K562 (cell line): Measurements from ENCODE around the gene NOSIP. TPM values are rescaled to one million over a fixed set of nuclear protein-coding genes. Genes with fewer than 3 reads are reported as not detected.

Source experiments
- ATAC-seq: fragments of 200-7000 bp; cut with Tn5 transposase; 3 replicates; pipeline ENCODE4 v1.9.1; 2020; ENCODE audit warnings: moderate library complexity
- BruUV-seq: library from RNA; stranded (reverse); fragments of 400-500 nt; replicated peaks from 2 replicates; lab custom pipeline; 2021; lab: Mats Ljungman, UMichigan
- CTCF ChIA-PET: fragments of 300-600 bp; formaldehyde crosslinking; extraction: SDS; loops from one replicate; lab custom pipeline; 2021; ENCODE audit warnings: low intra/inter-chr PET ratio; lab: Yijun Ruan, JAX
- POLR2A ChIA-PET: fragments of 300-600, 350-650 bp; sonication (Branson Sonifier 250); formaldehyde crosslinking; extraction: SDS; loops from one replicate; lab custom pipeline; 2021; ENCODE audit warnings: antibody characterized with exemption, inconsistent platforms; lab: Yijun Ruan, JAX
- DNase-seq, 4 experiments: peaks; one replicate each; pipeline versions ENCODE4 v3.0.0 to v3.0.0-alpha.2; 2011 to 2018; ENCODE audit warnings: low spot score in 3 of 4, mixed read lengths in 3 of 4; ENCODE audit errors: extremely low read depth in 1 of 4
- FAIRE-seq: peaks from 2 replicates; lab custom pipeline; 2011; peaks lifted over from hg19 to GRCh38; lab: Jason Lieb, UNC
- H2AFZ ChIP-seq: 2 replicates; pipeline ENCODE4 v1.6.0; 2011; ENCODE audit warnings: low read depth, low read length, control low read depth, inconsistent platforms
- H3K27ac ChIP-seq: fragments of 200-600 bp; 3 replicates; pipeline ENCODE4 v1.8.0; 2011; ENCODE audit warnings: low read depth, mild to moderate bottlenecking, control low read depth, inconsistent platforms, low read length, moderate library complexity, mixed read lengths; ENCODE audit errors: extremely low read depth
- H3K27me3 ChIP-seq, 2 experiments: fragments of 300-600 bp in 1 of 2; 2 replicates in 1 of 2; 3 replicates in 1 of 2; pipeline versions ENCODE4 v1.6.0 to v1.8.0; 2011; ENCODE audit warnings: inconsistent platforms in 2 of 2, low read length in 2 of 2, mild to moderate bottlenecking in 1 of 2, mixed read lengths in 1 of 2, moderate library complexity in 1 of 2; ENCODE audit not compliant: control insufficient read depth in 2 of 2, insufficient read depth in 2 of 2
- H3K36me3 ChIP-seq: fragments of 300-600 bp; 3 replicates; pipeline ENCODE4 v1.8.0; 2011; ENCODE audit warnings: mild to moderate bottlenecking, low read length, inconsistent platforms; ENCODE audit not compliant: control insufficient read depth, insufficient read depth
- H3K4me1 ChIP-seq, 2 experiments: fragments of 200-600 bp in 1 of 2; replicated peaks in 1 of 2; 2 replicates in 1 of 2; 3 replicates in 1 of 2; pipeline versions ENCODE4 v1.5.1 to v1.8.0; 2011; ENCODE audit warnings: inconsistent platforms in 2 of 2, low read length in 2 of 2, mild to moderate bottlenecking in 1 of 2, mixed read lengths in 1 of 2, moderate library complexity in 1 of 2; ENCODE audit not compliant: control insufficient read depth in 2 of 2, insufficient read depth in 2 of 2
- H3K4me2 ChIP-seq: 2 replicates; pipeline ENCODE4 v1.6.1; 2011; ENCODE audit warnings: low read length, control low read depth, inconsistent platforms, mixed read lengths; ENCODE audit not compliant: insufficient read depth
- H3K4me3 ChIP-seq: fragments of 200-600 bp; sonication (generic), shearing (Covaris generic); 2 replicates; pipeline ENCODE4 v1.5.1; 2016; ENCODE audit warnings: control low read depth, inconsistent platforms
- H3K79me2 ChIP-seq: fragments of 200-600 bp; 3 replicates; pipeline ENCODE4 v1.8.0; 2011; ENCODE audit warnings: low read length, inconsistent platforms; ENCODE audit not compliant: control insufficient read depth, insufficient read depth
- H3K9ac ChIP-seq, 2 experiments: 2 replicates each; pipeline versions ENCODE4 v1.6.0 to v1.6.1; 2011; ENCODE audit warnings: low read depth in 2 of 2, low read length in 2 of 2, control low read depth in 1 of 2, inconsistent platforms in 1 of 2, mild to moderate bottlenecking in 1 of 2, mixed read lengths in 1 of 2; ENCODE audit not compliant: insufficient read depth in 1 of 2
- H3K9me1 ChIP-seq: one replicate; pipeline ENCODE4 v1.6.0; 2011; ENCODE audit warnings: inconsistent platforms, mild to moderate bottlenecking, low read length, moderate library complexity; ENCODE audit not compliant: control insufficient read depth, insufficient read depth
- H3K9me3 ChIP-seq: replicated peaks from 2 replicates; pipeline ENCODE4 v1.5.1; 2011; ENCODE audit warnings: low read depth, low read length, inconsistent platforms; ENCODE audit not compliant: control insufficient read depth, insufficient read depth
- H4K20me1 ChIP-seq: replicated peaks from 2 replicates; pipeline ENCODE4 v1.6.1; 2011; ENCODE audit warnings: low read length, inconsistent platforms, mixed read lengths; ENCODE audit not compliant: control insufficient read depth, insufficient read depth
- C11orf30 ChIP-seq: fragments of 450-650 bp; IDR thresholded peaks from 2 replicates; pipeline ENCODE4 v1.6.1; 2016; ENCODE audit warnings: low read depth, mild to moderate bottlenecking
- CTCF ChIP-seq, 3 experiments: IDR thresholded peaks in 2 of 3; conservative IDR thresholded peaks in 1 of 3; 2 replicates each; pipeline ENCODE4 v1.5.1; 2011 to 2012; ENCODE audit warnings: low read length in 3 of 3, mild to moderate bottlenecking in 3 of 3, control low read depth in 2 of 3, improper control_type of control experiment in 1 of 3, inconsistent platforms in 1 of 3, low read depth in 1 of 3, mixed read lengths in 1 of 3, moderate library complexity in 1 of 3; ENCODE audit not compliant: insufficient read depth in 2 of 3
- DIDO1 ChIP-seq: fragments of 450-650 bp; IDR thresholded peaks from 2 replicates; pipeline ENCODE4 v1.6.1; 2016; ENCODE audit warnings: low read depth, missing biosample characterization, missing genetic modification characterization
- EHMT2 ChIP-seq: fragments of 450-650 bp; IDR thresholded peaks from 2 replicates; pipeline ENCODE4 v1.6.1; 2018; ENCODE audit warnings: antibody characterized with exemption
- KLF6 ChIP-seq: fragments of 250-450 bp; sonication (Bioruptor Pico); IDR thresholded peaks from 2 replicates; pipeline ENCODE4 v1.4.0; 2020; ENCODE audit warnings: mild to moderate bottlenecking, moderate library complexity, borderline replicate concordance
- MAFF ChIP-seq: IDR thresholded peaks from 2 replicates; pipeline ENCODE4 v1.6.1; 2012; ENCODE audit warnings: low read length, improper control_type of control experiment
- MITF ChIP-seq: IDR thresholded peaks from 2 replicates; pipeline ENCODE4 v1.6.1; 2014; ENCODE audit warnings: antibody characterized with exemption
- NFE2L1 ChIP-seq: fragments of 450-650 bp; IDR thresholded peaks from 2 replicates; pipeline ENCODE4 v1.6.1; 2016; ENCODE audit warnings: missing genetic modification characterization, low read depth, mild to moderate bottlenecking, missing compliant biosample characterization, moderate library complexity, borderline replicate concordance
- NR2F6 ChIP-seq: fragments of 450-650 bp; formaldehyde crosslinking; IDR thresholded peaks from 2 replicates; pipeline ENCODE4 v1.4.0; 2020; ENCODE audit warnings: mild to moderate bottlenecking
- POLR2H ChIP-seq: IDR thresholded peaks from 2 replicates; pipeline ENCODE4 v1.6.1; 2016; ENCODE audit warnings: missing genetic modification characterization, low read depth, mild to moderate bottlenecking, control low read depth, missing compliant biosample characterization, moderate library complexity
- RBM34 ChIP-seq: fragments of 200-400 bp; formaldehyde crosslinking; IDR thresholded peaks from 2 replicates; pipeline ENCODE4 v1.6.1; 2018; ENCODE audit warnings: low read length, borderline replicate concordance; ENCODE audit not compliant: insufficient read depth
- RFX7 ChIP-seq: fragments of 250-450 bp; sonication (Bioruptor Pico); IDR thresholded peaks from 2 replicates; pipeline ENCODE4 v1.5.1; 2021; ENCODE audit warnings: mild to moderate bottlenecking
- ZNF316 ChIP-seq: fragments of 450-650 bp; IDR thresholded peaks from 2 replicates; pipeline ENCODE4 v1.6.1; 2016
- ZNF766 ChIP-seq: fragments of 200-800 bp; sonication (Bioruptor generic); conservative IDR thresholded peaks from 2 replicates; pipeline ENCODE4 v1.6.1; 2016; ENCODE audit warnings: missing genetic modification characterization, missing compliant biosample characterization
- ZSCAN32 ChIP-seq: fragments of 450-650 bp; formaldehyde crosslinking; IDR thresholded peaks from 2 replicates; pipeline ENCODE4 v1.4.0; 2020; ENCODE audit warnings: mild to moderate bottlenecking, moderate library complexity
- WGBS: fragments of 100-300 bp; shearing (Covaris generic); methylation state at CpG from one replicate; pipeline ENCODE4 v1.1.6; 2016; ENCODE audit warnings: low coverage, mixed read lengths; ENCODE audit not compliant: insufficient coverage; ENCODE audit errors: missing lambda C conversion rate; 5-methylcytosine and 5-hydroxymethylcytosine counted together
- in situ Hi-C: fragments of 300-500 bp; cut with MboI; formaldehyde crosslinking; loops from 4 replicates; pipeline ENCODE4 v1.15.0; 2018; ENCODE audit warnings: inconsistent platforms, mixed read lengths
- intact Hi-C: fragments of 100-400 bp; cut with micrococcal nuclease; formaldehyde crosslinking; loops from 2 replicates; pipeline ENCODE4 v1.14.2; 2022
- polyA plus RNA-seq, 8 experiments: library from polyadenylated mRNA; depleted of rRNA in 4 of 8; stranded (reverse) in 5 of 8; unstranded in 3 of 8; fragments of >200 nt; fragmentation: Nextera tagmentation in 2 of 8; fragmentation: Illumina TruSeq in 1 of 8; extraction: Ambion mirVana in 2 of 8; extraction: Trizol in 1 of 8; gene quantifications; 2 replicates each; pipeline versions ENCODE4 v1.2.1 to v1.2.3, GENCODE V29; 2011 to 2014; ENCODE audit warnings: inconsistent platforms in 1 of 8, missing spikeins in 1 of 8
- total RNA-seq, 7 experiments: library from RNA; depleted of rRNA in 6 of 7; stranded (reverse); fragments of >200 nt in 6 of 7; fragmentation: Illumina TruSeq in 2 of 7; extraction: Trizol in 2 of 7; gene quantifications; 2 replicates each; pipeline versions ENCODE4 v1.2.1 to v1.2.3, GENCODE V29; 2011 to 2021; ENCODE audit warnings: low replicate concordance in 1 of 7

Gene NOSIP
- total and polyA plus RNA-seq, 9 of the 15 experiments (the other 6 are each of a cell fraction or from before 2014, with no cell fraction given), result 14.4 to 153 (median 79.9) TPM

- TF ChIP-seq MITF (no peak), RFX7 (CRISPR knock-in tag) (peak; percentile 69; the same call in 1 of the 2 replicates), NFE2L1 (tag) (peak; percentile 26; the same call in 1 of the 2 replicates), EHMT2 (no peak), POLR2H (peak; percentile 46)
These were observed 1.2 kb downstream of the NOSIP start (continued) for GRCh38 chr19:49579193-49579592.

- Histone ChIP-seq H3K9me1 (no peaks in the 10 kb centered on the region), H4K20me1 (no peaks in the 10 kb centered on the region), H3K9ac (peak overlapping the region in 1 of 2 experiments; percentile 72; a peak in 1 of 4 replicates), H3K4me1 (peaks cover 14 to 17% of the 10 kb centered on the region in 2 experiments), H2AFZ (no peak overlapping the region), H3K4me3 (no peak overlapping the region), H3K27ac (no peak overlapping the region), H3K36me3 (peaks cover 32% of the 10 kb centered on the region; the same call in 2 of the 3 replicates), H3K4me2 (no peak overlapping the region), H3K9me3 (no peaks in the 10 kb centered on the region), H3K79me2 (peaks cover 50% of the 10 kb centered on the region), H3K27me3 (no peaks in the 10 kb centered on the region)
- in situ Hi-C loops, result no loop called here
- ChIA-PET POLR2A (interaction anchor here (1.2 to 1.7 kb wide), 3 partner anchors 16 to 85 kb away, joined by 4 to 9 read pairs (median 6); partner anchors contain the start of genes PRR12 and RPS11), CTCF (no interaction called here)
- ATAC-seq (no peak), FAIRE-seq (no peak), DNase-seq (no peak)
- no TSS peak for BruUV-seq
- 94% methylated on average over 2 of the region's 2 CpGs for WGBS
- intact Hi-C loops, result loop anchor here (5.0 kb wide), 1 partner anchor 103 kb away; the partner anchor contains the start of gene PRMT1
- TF ChIP-seq ZSCAN32 (CRISPR knock-in tag), result no peak
- TF ChIP-seq C11orf30, result peak; percentile 82
- TF ChIP-seq KLF6 (CRISPR knock-in tag), result no peak
- no peak for TF ChIP-seq RBM34
- no peak for TF ChIP-seq CTCF (IDR thresholded peaks at IDR 0.05 in 2 of 3, conservative IDR thresholded peaks at IDR 0.05 in 1 of 3; ENCODE audit: insufficient read depth in 2 of 3, low read depth in 1 of 3, low read length in 3 of 3)
- TF ChIP-seq ZNF316, result peak; percentile 89
- TF ChIP-seq DIDO1, result no peak
- no peak for TF ChIP-seq NR2F6 (CRISPR knock-in tag)
- no peak for TF ChIP-seq ZNF766 (CRISPR knock-in tag)
- TF ChIP-seq MAFF, result peak; percentile 58
These were observed 6.1 kb downstream of the NOSIP start for GRCh38 chr19:49574206-49574755.
